Coronary artery (tissue), 2 donors: ENCODE data around the gene MRPL50.

ENCODE experiments used
- DNase-seq: peaks from one replicate; pipeline ENCODE4 v3.0.0-alpha.2; 2017; ENCODE audit warnings: low spot score
- H3K27ac ChIP-seq, 2 donors: fragments of 200-600 bp; sonication (generic); one replicate each; pipeline ENCODE4 v1.5.1; 2016 to 2019
- H3K4me3 ChIP-seq: fragments of 200-600 bp; sonication (generic); 2 replicates; pipeline ENCODE4 v1.5.1; 2016; ENCODE audit warnings: mild to moderate bottlenecking, moderate library complexity
- CTCF ChIP-seq: fragments of 200-600 bp; sonication (generic); IDR thresholded peaks from one replicate; pipeline ENCODE4 v1.5.1; 2019; ENCODE audit warnings: antibody characterized with exemption

Gene MRPL50

GRCh38 chr9:101440714-101441230 lies 42.4 kb upstream of the MRPL50 start:
- H3K27ac ChIP-seq: no peak overlapping the region
- DNase-seq: no peak
- no peak overlapping the region for H3K4me3 ChIP-seq
- no peak for TF ChIP-seq CTCF

GRCh38 chr9:101438523-101438922 lies 40.1 kb upstream of the MRPL50 start:
- no peak for DNase-seq
- Histone ChIP-seq H3K27ac (no peak overlapping the region), H3K4me3 (no peak overlapping the region)
- no peak for TF ChIP-seq CTCF

GRCh38 chr9:101437806-101438232 lies 39.4 kb upstream of the MRPL50 start:
- Histone ChIP-seq H3K27ac (no peak overlapping the region), H3K4me3 (no peak overlapping the region)
- TF ChIP-seq CTCF: no peak
- no peak for DNase-seq

GRCh38 chr9:101435601-101436079 lies 37.2 kb upstream of the MRPL50 start, which contains the start of gene ALDOB:
TSS of gene ALDOB (minus strand) at chr9:101435774. CDS start at chr9:101430887, 4,887 bp downstream.
- TF ChIP-seq CTCF: no peak
- Histone ChIP-seq H3K4me3 (no peak within 1 kb of the TSS), H3K27ac (no peak within 1 kb of the TSS)
- no peak for DNase-seq

GRCh38 chr9:101434998-101435397 lies 36.6 kb upstream of the MRPL50 start:
- no peak overlapping the region for H3K4me3 ChIP-seq
- H3K27ac ChIP-seq: no peak overlapping the region
- TF ChIP-seq CTCF: no peak
- DNase-seq: no peak

GRCh38 chr9:101433229-101433628 lies 34.8 kb upstream of the MRPL50 start:
- DNase-seq: no peak
- TF ChIP-seq CTCF: no peak
- Histone ChIP-seq H3K27ac (no peak overlapping the region), H3K4me3 (no peak overlapping the region)

- no peak for TF ChIP-seq CTCF
- DNase-seq: no peak
- no peak overlapping the region for H3K27ac ChIP-seq
- H3K4me3 ChIP-seq: no peak overlapping the region
Measured at GRCh38 chr9:101432740-101433139, 34.3 kb upstream of the MRPL50 start.
